IMR-90 (cell line): ENCODE results near the gene KRTAP21-2.

Experiments used
- BHLHE40 ChIP-seq: fragments of 150-350 bp; IDR thresholded peaks from 2 replicates; pipeline ENCODE4 v1.6.1; 2016; ENCODE audit warnings: mild to moderate bottlenecking, low read depth, low read length
- CEBPB ChIP-seq: IDR thresholded peaks from 2 replicates; pipeline ENCODE4 v1.6.1; 2012; ENCODE audit warnings: low read depth, low read length, improper control_type of control experiment
- ELK1 ChIP-seq: fragments of 150-350 bp; IDR thresholded peaks from 2 replicates; pipeline ENCODE4 v1.6.1; 2016; ENCODE audit warnings: low read depth, mild to moderate bottlenecking, low read length, moderate library complexity, borderline replicate concordance
- FOS ChIP-seq: fragments of 150-350 bp; IDR thresholded peaks from 2 replicates; pipeline ENCODE4 v1.6.1; 2016; ENCODE audit warnings: low read depth, low read length
- POLR2A ChIP-seq: IDR thresholded peaks from 2 replicates; pipeline ENCODE4 v1.6.1; 2012; ENCODE audit warnings: mild to moderate bottlenecking, low read depth, low read length
- RCOR1 ChIP-seq: IDR thresholded peaks from 2 replicates; pipeline ENCODE4 v1.6.1; 2012; ENCODE audit warnings: mild to moderate bottlenecking, low read length, improper control_type of control experiment; ENCODE audit not compliant: insufficient replicate concordance
- RFX5 ChIP-seq: IDR thresholded peaks from 2 replicates; pipeline ENCODE4 v1.8.0; 2012; ENCODE audit warnings: low read depth, mild to moderate bottlenecking, low read length, moderate library complexity
- SMC3 ChIP-seq: fragments of 150-350 bp; IDR thresholded peaks from 2 replicates; pipeline ENCODE4 v1.6.1; 2016; ENCODE audit warnings: low read depth, mild to moderate bottlenecking, antibody characterized with exemption, low read length, moderate library complexity
- USF2 ChIP-seq: fragments of 150-350 bp; IDR thresholded peaks from 2 replicates; pipeline ENCODE4 v1.6.1; 2017; ENCODE audit warnings: mild to moderate bottlenecking, antibody characterized with exemption, low read length, low read depth
- TF ChIP-seq, protein P1 (sequence below): conservative IDR thresholded peaks from 2 replicates; pipeline ENCODE4 v1.5.1; 2012; ENCODE audit warnings: mild to moderate bottlenecking, low read depth, low read length, improper control_type of control experiment

- TF ChIP-seq, protein P1, sequence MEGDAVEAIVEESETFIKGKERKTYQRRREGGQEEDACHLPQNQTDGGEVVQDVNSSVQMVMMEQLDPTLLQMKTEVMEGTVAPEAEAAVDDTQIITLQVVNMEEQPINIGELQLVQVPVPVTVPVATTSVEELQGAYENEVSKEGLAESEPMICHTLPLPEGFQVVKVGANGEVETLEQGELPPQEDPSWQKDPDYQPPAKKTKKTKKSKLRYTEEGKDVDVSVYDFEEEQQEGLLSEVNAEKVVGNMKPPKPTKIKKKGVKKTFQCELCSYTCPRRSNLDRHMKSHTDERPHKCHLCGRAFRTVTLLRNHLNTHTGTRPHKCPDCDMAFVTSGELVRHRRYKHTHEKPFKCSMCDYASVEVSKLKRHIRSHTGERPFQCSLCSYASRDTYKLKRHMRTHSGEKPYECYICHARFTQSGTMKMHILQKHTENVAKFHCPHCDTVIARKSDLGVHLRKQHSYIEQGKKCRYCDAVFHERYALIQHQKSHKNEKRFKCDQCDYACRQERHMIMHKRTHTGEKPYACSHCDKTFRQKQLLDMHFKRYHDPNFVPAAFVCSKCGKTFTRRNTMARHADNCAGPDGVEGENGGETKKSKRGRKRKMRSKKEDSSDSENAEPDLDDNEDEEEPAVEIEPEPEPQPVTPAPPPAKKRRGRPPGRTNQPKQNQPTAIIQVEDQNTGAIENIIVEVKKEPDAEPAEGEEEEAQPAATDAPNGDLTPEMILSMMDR: no peak
- TF ChIP-seq ELK1 (no peak), SMC3 (no peak), FOS (no peak), POLR2A (no peak), USF2 (no peak), RFX5 (no peak), CEBPB (no peak), RCOR1 (no peak), BHLHE40 (no peak)
Observed at GRCh38 chr21:30740462-30740861, 6.6 kb downstream of the KRTAP21-2 start.
